ENCODE measurements around the gene TMEM258.

TMEM258 gene

DNA sequence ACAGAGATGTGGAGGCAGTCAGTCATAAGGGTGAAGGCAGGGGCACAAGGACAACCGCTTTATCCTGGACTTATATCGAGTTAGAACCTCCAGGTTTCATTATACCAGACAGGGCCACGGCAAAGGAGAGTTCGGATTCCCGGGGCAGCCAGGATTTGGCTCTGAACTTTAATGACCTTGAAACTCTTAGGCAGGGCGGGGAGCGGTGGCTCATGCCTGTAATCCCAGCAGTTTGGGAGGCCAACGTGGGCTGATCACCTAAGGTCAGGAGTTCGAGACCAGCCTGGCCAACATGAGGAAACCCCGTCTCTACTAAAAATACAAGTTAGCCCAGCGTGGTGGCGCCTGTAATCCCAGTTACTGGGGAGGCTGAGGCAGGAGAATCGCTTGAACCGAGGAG is 41.0 kb downstream of the TMEM258 start:
- no peak overlapping the region for H3K4me2 ChIP-seq
- no peaks in the 10 kb centered on the region for H4K20me1 ChIP-seq (ENCODE audit: insufficient read depth)
- H3K4me3 ChIP-seq (IDR thresholded peaks at IDR 0.05; ENCODE audit: insufficient read depth, low read depth, low read length): no peak overlapping the region
- H3K79me2 ChIP-seq (ENCODE audit: insufficient read depth, low read depth): no peaks in the 10 kb centered on the region
- no peak overlapping the region for H3K9ac ChIP-seq
- peaks cover 17% of the 10 kb centered on the region; the same call in 1 of the 2 replicates for H3K27me3 ChIP-seq (ENCODE audit: insufficient read depth, low read depth)
- H3K36me3 ChIP-seq (ENCODE audit: insufficient read depth): no peaks in the 10 kb centered on the region
- peaks cover 1% of the 10 kb centered on the region for H3K4me1 ChIP-seq (ENCODE audit: low read depth, poor library complexity, severe bottlenecking)
- TF ChIP-seq CTCF (conservative IDR thresholded peaks at IDR 0.05; ENCODE audit: low read depth, low read length): no peak
- H3K27ac ChIP-seq: no peak overlapping the region
- H2AFZ ChIP-seq (ENCODE audit: low read depth): no peak overlapping the region

DNA sequence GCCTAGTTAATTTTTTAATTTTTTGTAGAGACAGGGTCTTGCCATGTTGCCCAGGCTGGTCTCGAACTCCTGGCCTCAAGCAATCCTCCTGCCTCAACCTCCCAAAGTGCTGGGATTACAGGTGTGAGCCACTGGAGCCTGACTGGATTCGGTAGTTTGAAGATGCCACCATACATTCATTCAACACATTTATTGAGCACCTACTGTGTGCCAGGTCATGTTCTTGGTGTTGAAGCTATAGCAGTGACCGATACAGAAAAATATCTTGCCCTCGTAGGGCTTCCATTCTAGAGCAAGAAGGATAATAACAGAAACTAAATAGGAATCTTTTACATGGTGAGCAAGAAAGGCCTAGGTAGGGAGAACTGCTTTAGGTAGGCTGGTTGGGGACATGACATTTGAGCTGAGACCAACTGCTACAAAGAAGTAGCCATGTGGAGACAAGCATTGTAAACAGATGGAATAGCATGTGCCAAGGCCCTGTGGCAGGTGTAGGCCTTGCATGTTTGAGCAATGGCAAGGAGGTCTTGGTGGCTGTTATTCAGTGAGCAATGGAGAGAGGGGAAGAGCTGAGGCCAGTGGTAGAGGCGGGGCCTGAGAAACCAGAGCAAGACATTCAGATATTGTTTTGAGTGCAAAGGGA is 41.6 kb downstream of the TMEM258 start:
- Histone ChIP-seq H2AFZ (ENCODE audit: low read depth) (no peak overlapping the region), H3K9ac (no peak overlapping the region), H3K79me2 (ENCODE audit: insufficient read depth, low read depth) (no peaks in the 10 kb centered on the region), H3K36me3 (ENCODE audit: insufficient read depth) (no peaks in the 10 kb centered on the region), H4K20me1 (ENCODE audit: insufficient read depth) (no peaks in the 10 kb centered on the region), H3K27me3 (ENCODE audit: insufficient read depth, low read depth) (peaks cover 17% of the 10 kb centered on the region; the same call in 1 of the 2 replicates), H3K4me3 (IDR thresholded peaks at IDR 0.05; ENCODE audit: insufficient read depth, low read depth, low read length) (no peak overlapping the region), H3K4me1 (ENCODE audit: low read depth, poor library complexity, severe bottlenecking) (no peaks in the 10 kb centered on the region), H3K27ac (no peak overlapping the region), H3K4me2 (no peak overlapping the region)
- TF ChIP-seq CTCF (conservative IDR thresholded peaks at IDR 0.05; ENCODE audit: low read depth, low read length): no peak

GRCh38 chr11:61749591-61750217 is 42.7 kb downstream of the TMEM258 start:
- Histone ChIP-seq H3K79me2 (ENCODE audit: insufficient read depth, low read depth) (no peaks in the 10 kb centered on the region), H3K4me3 (IDR thresholded peaks at IDR 0.05; ENCODE audit: insufficient read depth, low read depth, low read length) (no peak overlapping the region), H3K27me3 (ENCODE audit: insufficient read depth, low read depth) (peaks cover 17% of the 10 kb centered on the region; the same call in 1 of the 2 replicates), H4K20me1 (ENCODE audit: insufficient read depth) (no peaks in the 10 kb centered on the region), H2AFZ (ENCODE audit: low read depth) (no peak overlapping the region), H3K36me3 (ENCODE audit: insufficient read depth) (no peaks in the 10 kb centered on the region), H3K4me2 (no peak overlapping the region), H3K4me1 (ENCODE audit: low read depth, poor library complexity, severe bottlenecking) (no peaks in the 10 kb centered on the region), H3K27ac (no peak overlapping the region), H3K9ac (no peak overlapping the region)
- no peak for TF ChIP-seq CTCF (conservative IDR thresholded peaks at IDR 0.05; ENCODE audit: low read depth, low read length)

GRCh38 chr11:61747967-61748285 is 44.5 kb downstream of the TMEM258 start:
- H3K4me1 ChIP-seq (ENCODE audit: low read depth, poor library complexity, severe bottlenecking): no peaks in the 10 kb centered on the region
- H3K4me2 ChIP-seq: no peak overlapping the region
- H3K27ac ChIP-seq: no peak overlapping the region
- no peaks in the 10 kb centered on the region for H3K79me2 ChIP-seq (ENCODE audit: insufficient read depth, low read depth)
- H2AFZ ChIP-seq (ENCODE audit: low read depth): peak overlapping the region; percentile 42; the same call in 1 of the 2 replicates
- peak; percentile 64 for TF ChIP-seq CTCF (conservative IDR thresholded peaks at IDR 0.05; ENCODE audit: low read depth, low read length)
- H3K36me3 ChIP-seq (ENCODE audit: insufficient read depth): no peaks in the 10 kb centered on the region
- no peak overlapping the region for H3K9ac ChIP-seq
- no peaks in the 10 kb centered on the region for H4K20me1 ChIP-seq (ENCODE audit: insufficient read depth)
- H3K27me3 ChIP-seq (ENCODE audit: insufficient read depth, low read depth): peaks cover 20% of the 10 kb centered on the region; the same call in 1 of the 2 replicates
- no peak overlapping the region for H3K4me3 ChIP-seq (IDR thresholded peaks at IDR 0.05; ENCODE audit: insufficient read depth, low read depth, low read length)

All from KMS-11 (cell line).